GM12864 (cell line): ENCODE data around the gene TMEM239.

Experiments
- DNase-seq: peaks from one replicate; pipeline ENCODE4 v3.0.0-alpha.2; 2011; ENCODE audit warnings: low read depth
- H3K4me3 ChIP-seq: 2 replicates; pipeline ENCODE4 v1.5.1; 2011; ENCODE audit warnings: mild to moderate bottlenecking, low read depth, low read length, control low read depth
- TF ChIP-seq, protein P1 (sequence below): IDR thresholded peaks from 2 replicates; pipeline ENCODE4 v1.5.1; 2011; ENCODE audit warnings: low read depth, mild to moderate bottlenecking, moderate library complexity, low read length, control low read depth, inconsistent platforms; ENCODE audit errors: missing control alignments

TMEM239 gene

DNA sequence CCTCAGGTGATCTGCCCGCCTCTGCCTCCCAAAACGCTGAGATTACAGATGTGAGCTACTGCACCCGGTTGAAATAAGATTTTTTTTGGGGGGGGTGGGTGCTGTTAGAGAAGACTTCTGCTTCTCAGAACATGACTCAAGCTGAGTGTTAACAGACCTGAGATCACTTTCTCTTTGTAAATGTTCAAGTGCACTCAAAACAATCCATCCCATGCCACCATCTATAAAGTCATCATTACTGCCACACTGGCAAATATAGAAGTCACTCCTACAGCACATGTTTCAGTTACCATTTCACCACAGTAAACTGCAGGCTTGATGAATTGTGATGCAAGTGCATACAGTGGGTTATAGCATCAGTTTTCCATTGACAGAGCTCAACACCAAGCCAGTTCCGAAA, 33.4 kb downstream of the TMEM239 start:
- no peak for DNase-seq
- H3K4me3 ChIP-seq: no peak overlapping the region
- TF ChIP-seq, protein P1, sequence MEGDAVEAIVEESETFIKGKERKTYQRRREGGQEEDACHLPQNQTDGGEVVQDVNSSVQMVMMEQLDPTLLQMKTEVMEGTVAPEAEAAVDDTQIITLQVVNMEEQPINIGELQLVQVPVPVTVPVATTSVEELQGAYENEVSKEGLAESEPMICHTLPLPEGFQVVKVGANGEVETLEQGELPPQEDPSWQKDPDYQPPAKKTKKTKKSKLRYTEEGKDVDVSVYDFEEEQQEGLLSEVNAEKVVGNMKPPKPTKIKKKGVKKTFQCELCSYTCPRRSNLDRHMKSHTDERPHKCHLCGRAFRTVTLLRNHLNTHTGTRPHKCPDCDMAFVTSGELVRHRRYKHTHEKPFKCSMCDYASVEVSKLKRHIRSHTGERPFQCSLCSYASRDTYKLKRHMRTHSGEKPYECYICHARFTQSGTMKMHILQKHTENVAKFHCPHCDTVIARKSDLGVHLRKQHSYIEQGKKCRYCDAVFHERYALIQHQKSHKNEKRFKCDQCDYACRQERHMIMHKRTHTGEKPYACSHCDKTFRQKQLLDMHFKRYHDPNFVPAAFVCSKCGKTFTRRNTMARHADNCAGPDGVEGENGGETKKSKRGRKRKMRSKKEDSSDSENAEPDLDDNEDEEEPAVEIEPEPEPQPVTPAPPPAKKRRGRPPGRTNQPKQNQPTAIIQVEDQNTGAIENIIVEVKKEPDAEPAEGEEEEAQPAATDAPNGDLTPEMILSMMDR: no peak

DNA sequence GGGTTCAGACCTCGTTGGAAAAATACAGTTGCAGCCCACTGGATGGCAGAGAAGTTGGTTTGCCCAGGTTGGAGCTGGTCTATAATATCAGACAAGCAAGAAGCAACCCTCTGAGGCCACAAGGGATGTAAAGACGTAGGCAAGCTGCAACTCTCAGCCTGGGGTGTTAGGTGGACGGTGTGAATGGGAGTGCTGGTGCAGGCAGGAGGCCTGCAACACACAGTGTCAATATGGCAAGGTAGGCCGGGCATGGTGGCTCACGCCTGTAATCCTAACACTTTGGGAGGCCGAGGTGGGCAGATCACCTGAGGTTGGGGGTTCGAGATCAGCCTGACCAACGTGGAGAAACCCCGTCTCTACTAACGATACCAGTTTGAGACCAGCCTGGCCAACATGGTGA, 34.9 kb downstream of the TMEM239 start:
- TF ChIP-seq, protein P1: no peak
- no peak overlapping the region for H3K4me3 ChIP-seq
- no peak for DNase-seq

DNA sequence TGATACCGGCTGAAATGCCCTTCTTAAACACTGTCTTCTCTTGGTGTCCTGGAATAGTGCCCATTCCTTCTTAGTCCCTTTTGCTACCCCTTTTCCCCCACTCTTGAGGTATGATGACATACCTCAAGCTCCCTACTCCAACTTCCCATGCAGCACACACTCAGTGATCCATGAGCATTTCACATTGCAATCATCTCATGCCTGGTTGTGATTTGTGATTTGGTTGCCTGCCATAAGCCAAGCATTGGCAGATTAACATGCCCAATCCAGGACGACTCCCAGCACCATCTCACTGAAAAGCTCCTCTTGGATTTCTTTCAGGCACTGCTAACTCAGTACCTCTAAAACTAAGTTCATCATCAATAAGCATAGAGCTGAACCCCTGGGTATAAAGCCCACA, 42.4 kb downstream of the TMEM239 start:
- TF ChIP-seq, protein P1: no peak
- no peak for DNase-seq

DNA sequence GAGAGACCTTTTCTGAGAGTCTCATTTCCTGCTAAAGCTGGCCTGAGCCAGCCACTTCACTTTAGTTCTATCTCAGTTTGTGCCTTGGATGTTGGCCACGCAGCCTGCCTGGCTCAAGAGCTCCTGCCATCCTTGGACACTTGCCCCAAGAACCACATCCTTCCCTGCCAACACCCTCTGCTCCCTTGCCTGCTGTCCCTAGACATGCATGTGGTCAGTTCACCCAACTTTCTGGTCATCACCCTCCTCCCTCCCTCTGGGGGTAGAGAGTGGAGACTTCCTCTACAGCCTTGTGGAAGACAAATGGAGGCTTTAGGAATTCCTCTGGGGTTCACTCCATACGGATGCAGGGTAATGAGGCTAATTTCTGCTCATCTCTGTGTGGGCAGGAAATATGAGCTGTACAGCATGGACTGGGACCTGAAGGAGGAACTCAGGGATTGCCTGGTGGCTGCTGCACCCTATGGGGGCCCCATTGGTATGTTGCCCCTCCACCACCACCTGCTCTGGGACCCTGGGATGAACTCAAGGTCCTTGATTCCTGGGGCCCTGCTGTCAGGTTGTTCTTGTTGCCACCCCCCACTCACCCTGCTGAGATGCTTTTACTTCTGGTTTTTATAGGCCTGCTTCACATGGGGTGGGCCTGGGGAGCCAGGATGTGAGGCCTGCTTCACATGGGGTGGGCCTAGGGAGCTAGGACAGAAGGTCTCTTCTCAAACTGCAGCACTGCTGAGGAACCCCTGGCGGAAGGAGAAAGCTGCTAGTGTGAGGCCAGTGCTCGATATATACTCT, 43.4 kb downstream of the TMEM239 start:
- no peak for DNase-seq
- TF ChIP-seq, protein P1: no peak
- H3K4me3 ChIP-seq: no peak overlapping the region

More for the DNA sequence above, 42.4 kb downstream of the TMEM239 start:
- H3K4me3 ChIP-seq: no peak overlapping the region

DNA sequence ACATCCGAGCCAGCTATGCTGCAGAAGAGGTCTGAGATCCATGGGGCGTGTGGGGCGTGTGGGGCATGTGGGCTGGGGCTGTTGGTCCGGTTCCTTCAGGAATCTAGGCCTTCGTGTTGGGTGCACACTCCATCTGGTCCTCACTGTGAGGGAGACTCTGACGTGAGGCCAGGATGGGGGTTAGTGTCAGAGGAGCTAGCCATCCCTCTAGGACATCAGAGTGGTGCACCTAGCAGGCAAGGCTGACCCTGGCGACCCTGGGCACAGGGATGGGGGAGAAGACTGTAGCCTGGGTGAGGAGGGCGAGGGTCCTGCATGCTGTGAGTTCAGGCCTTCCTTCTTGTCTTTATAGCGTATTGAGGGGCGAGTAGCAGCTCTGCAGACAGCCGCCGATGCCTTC, 48.5 kb downstream of the TMEM239 start:
- TF ChIP-seq, protein P1: no peak
- DNase-seq: no peak

DNA sequence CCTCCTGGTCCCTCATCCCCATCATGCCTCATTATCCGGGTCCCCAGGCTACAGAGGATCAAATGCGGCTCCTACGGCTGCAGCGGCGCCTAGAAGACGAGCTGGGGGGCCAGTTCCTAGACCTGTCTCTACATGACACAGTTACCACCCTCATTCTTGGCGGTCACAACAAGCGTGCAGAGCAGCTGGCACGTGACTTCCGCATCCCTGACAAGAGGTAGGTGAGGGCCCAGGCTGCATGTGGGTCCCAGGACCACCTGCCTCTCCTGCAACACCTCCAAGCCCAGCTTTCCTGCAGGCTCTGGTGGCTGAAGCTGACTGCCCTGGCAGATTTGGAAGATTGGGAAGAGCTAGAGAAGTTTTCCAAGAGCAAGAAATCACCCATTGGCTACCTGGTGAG, 48.9 kb downstream of the TMEM239 start:
- DNase-seq: no peak
- TF ChIP-seq, protein P1: no peak
- H3K4me3 ChIP-seq: no peak overlapping the region

More for the DNA sequence above, 48.5 kb downstream of the TMEM239 start:
- no peak overlapping the region for H3K4me3 ChIP-seq

DNA sequence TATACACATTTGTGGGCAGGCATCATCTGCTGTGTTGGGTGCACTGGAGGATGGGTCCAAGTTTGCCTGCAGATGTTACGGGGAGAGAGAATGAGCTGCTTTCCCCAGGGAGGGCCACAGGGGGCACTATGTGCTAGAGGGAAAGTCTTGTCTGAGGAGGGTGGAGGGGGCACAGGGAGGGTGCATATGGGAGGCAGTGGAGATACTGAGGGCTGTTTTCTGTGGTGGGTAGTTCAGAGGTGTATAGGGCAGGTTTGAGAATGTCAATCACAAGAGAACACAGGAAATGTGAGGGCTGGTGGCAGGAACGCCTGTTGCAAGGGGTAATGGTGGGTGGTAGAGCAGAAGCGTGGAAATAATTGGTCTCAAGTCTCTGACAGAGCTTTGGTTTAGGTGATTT, 49.5 kb downstream of the TMEM239 start:
- TF ChIP-seq, protein P1: no peak
- H3K4me3 ChIP-seq: no peak overlapping the region
- DNase-seq: no peak
